Endothelial cell of umbilical vein (primary cell): ENCODE measurements around the gene PDE11A. TPM values are rescaled to one million over a fixed set of nuclear protein-coding genes. Genes with fewer than 3 reads are reported as not detected.

ENCODE experiments used
- BruUV-seq: library from RNA; stranded (reverse); fragments of 400-500 nt; replicated peaks from 2 replicates; lab custom pipeline; 2021; lab: Mats Ljungman, UMichigan
- CTCF ChIA-PET: fragments of 300-600, 350-600 bp; sonication (Branson Sonifier 250); formaldehyde crosslinking; loops from one replicate; lab custom pipeline; 2021; ENCODE audit warnings: antibody characterized with exemption, inconsistent platforms; lab: Charles Lee
- POLR2A ChIA-PET: fragments of 300-600, 350-600 bp; sonication (Branson Sonifier 250); formaldehyde crosslinking; loops from one replicate; lab custom pipeline; 2021; ENCODE audit warnings: antibody characterized with exemption, inconsistent platforms; lab: Charles Lee
- DNase-seq: peaks from one replicate; pipeline ENCODE4 v3.0.0-alpha.2; 2011; ENCODE audit warnings: low read depth, low spot score
- FAIRE-seq: peaks from 2 replicates; lab custom pipeline; 2011; peaks lifted over from hg19 to GRCh38; lab: Jason Lieb, UNC
- H2AFZ ChIP-seq: 2 replicates; pipeline ENCODE4 v1.6.0; 2012; ENCODE audit warnings: low read depth, low read length, control low read depth, inconsistent platforms
- H3K27ac ChIP-seq: 2 replicates; pipeline ENCODE4 v1.5.1; 2011; ENCODE audit warnings: low read depth, mild to moderate bottlenecking, control low read depth, low read length, moderate library complexity; ENCODE audit not compliant: insufficient read depth
- H3K27me3 ChIP-seq, 2 experiments: 2 replicates each; pipeline versions ENCODE4 v1.6.0 to v1.6.1; 2011; ENCODE audit warnings: low read length in 2 of 2, mixed read lengths in 1 of 2; ENCODE audit not compliant: control insufficient read depth in 2 of 2, insufficient read depth in 2 of 2
- H3K36me3 ChIP-seq, 2 experiments: 2 replicates in 1 of 2; 3 replicates in 1 of 2; pipeline ENCODE4 v1.5.1; 2011; ENCODE audit warnings: low read length in 2 of 2, mild to moderate bottlenecking in 1 of 2, moderate library complexity in 1 of 2; ENCODE audit not compliant: control insufficient read depth in 2 of 2, insufficient read depth in 2 of 2; ENCODE audit errors: extremely low read depth in 1 of 2
- H3K4me1 ChIP-seq: 3 replicates; pipeline ENCODE4 v1.5.1; 2011; ENCODE audit warnings: mild to moderate bottlenecking, low read length; ENCODE audit not compliant: control insufficient read depth, insufficient read depth; ENCODE audit errors: extremely low read depth
- H3K4me2 ChIP-seq: 2 replicates; pipeline ENCODE4 v1.6.1; 2011; ENCODE audit warnings: low read length, control low read depth, mixed read lengths; ENCODE audit not compliant: insufficient read depth
- H3K4me3 ChIP-seq, 3 experiments: fragments of 200-600 bp in 1 of 3; sonication (generic), shearing (Covaris generic) in 1 of 3; replicated peaks in 1 of 3; 2 replicates each; pipeline ENCODE4 v1.5.1; 2011 to 2016; ENCODE audit warnings: control low read depth in 3 of 3, low read length in 3 of 3, mild to moderate bottlenecking in 2 of 3, inconsistent platforms in 1 of 3, low read depth in 1 of 3, moderate library complexity in 1 of 3; ENCODE audit not compliant: insufficient read depth in 1 of 3
- H3K79me2 ChIP-seq: 2 replicates; pipeline ENCODE4 v1.6.0; 2012; ENCODE audit warnings: low read length, inconsistent platforms; ENCODE audit not compliant: control insufficient read depth, insufficient read depth
- H3K9ac ChIP-seq: replicated peaks from 2 replicates; pipeline ENCODE3; 2011; ENCODE audit warnings: low read length, control low read depth; ENCODE audit not compliant: insufficient read depth; ENCODE audit errors: extremely low read depth
- H3K9me1 ChIP-seq: replicated peaks from 3 replicates; pipeline ENCODE4 v1.6.0; 2011; ENCODE audit warnings: mild to moderate bottlenecking, low read length; ENCODE audit not compliant: control insufficient read depth, insufficient read depth; ENCODE audit errors: extremely low read depth
- H3K9me3 ChIP-seq: replicated peaks from 2 replicates; pipeline ENCODE4 v1.5.1; 2012; ENCODE audit warnings: low read length, inconsistent platforms; ENCODE audit not compliant: control insufficient read depth, insufficient read depth
- H4K20me1 ChIP-seq: replicated peaks from 2 replicates; pipeline ENCODE3; 2011; ENCODE audit warnings: mild to moderate bottlenecking, low read length; ENCODE audit not compliant: control insufficient read depth, insufficient read depth; ENCODE audit errors: extremely low read depth
- EZH2 ChIP-seq: IDR thresholded peaks from 2 replicates; pipeline ENCODE4 v1.6.1; 2012; ENCODE audit warnings: borderline replicate concordance, low read depth, mild to moderate bottlenecking, moderate library complexity, low read length, inconsistent platforms; ENCODE audit not compliant: severe bottlenecking
- FOS ChIP-seq: IDR thresholded peaks from 2 replicates; pipeline ENCODE4 v1.6.1; 2011; ENCODE audit warnings: mild to moderate bottlenecking, low read length, moderate library complexity, borderline replicate concordance; ENCODE audit not compliant: insufficient read depth
- GATA2 ChIP-seq: IDR thresholded peaks from 2 replicates; pipeline ENCODE4 v1.7.0; 2011; ENCODE audit warnings: low read depth, mild to moderate bottlenecking, moderate library complexity, mixed read lengths, low read length; ENCODE audit not compliant: insufficient read length, insufficient read depth
- JUN ChIP-seq: IDR thresholded peaks from 2 replicates; pipeline ENCODE4 v1.6.1; 2011; ENCODE audit warnings: borderline replicate concordance, low read depth; ENCODE audit not compliant: insufficient read length, insufficient read depth
- MYC ChIP-seq: IDR thresholded peaks from one replicate; pipeline ENCODE4 v1.6.1; 2011; ENCODE audit warnings: mild to moderate bottlenecking, low read depth, low read length
- POLR2A ChIP-seq: IDR thresholded peaks from 2 replicates; pipeline ENCODE4 v1.6.1; 2012; ENCODE audit warnings: low read depth, mild to moderate bottlenecking, control low read depth, low read length
- POLR2AphosphoS5 ChIP-seq: IDR thresholded peaks from 2 replicates; pipeline ENCODE4 v1.6.1; 2012; ENCODE audit warnings: low read depth, mild to moderate bottlenecking, control low read depth, low read length, moderate library complexity; ENCODE audit not compliant: insufficient read depth
- dilution Hi-C: fragments of 300-500 bp; cut with MboI; formaldehyde crosslinking; loops from one replicate; pipeline ENCODE4 v1.15.0; 2019; ENCODE audit warnings: low sequenced_read_pairs; ENCODE audit not compliant: extremely low pct_ligation_motif_present
- intact Hi-C: fragments of 100-400 bp; cut with micrococcal nuclease; formaldehyde crosslinking; loops from one replicate; pipeline ENCODE4 v1.10.0; 2022
- polyA plus RNA-seq, 4 experiments: library from polyadenylated mRNA; depleted of rRNA in 3 of 4; stranded (reverse) in 3 of 4; unstranded in 1 of 4; fragments of >200 nt; gene quantifications; 2 replicates each; pipeline versions ENCODE4 v1.2.1 to v1.2.3, GENCODE V29; 2011 to 2012; ENCODE audit warnings: missing spikeins in 1 of 4
- total RNA-seq: library from RNA; stranded (reverse); gene quantifications from 2 replicates; pipeline ENCODE4 v1.2.3, GENCODE V29; 2021
- TF ChIP-seq, protein P1 (sequence below), 2 donors: IDR thresholded peaks; 1 replicate in 1 of 2; 2 replicates in 1 of 2; pipeline ENCODE4 v1.5.1; 2011; ENCODE audit warnings: low read length in 2 of 2, mild to moderate bottlenecking in 2 of 2, moderate library complexity in 2 of 2, control low read depth in 1 of 2, inconsistent platforms in 1 of 2, low read depth in 1 of 2; ENCODE audit not compliant: insufficient read depth in 1 of 2; ENCODE audit errors: extremely low read depth in 1 of 2
- TF ChIP-seq, protein P2 (sequence below): IDR thresholded peaks from 2 replicates; pipeline ENCODE4 v1.6.1; 2011; ENCODE audit not compliant: insufficient read depth, insufficient read length

PDE11A gene
- total and polyA plus RNA-seq, 2 donors (not counting 3 experiments of a cell fraction or from before 2014, with no cell fraction given), result 0.07 to 0.51 TPM

DNA sequence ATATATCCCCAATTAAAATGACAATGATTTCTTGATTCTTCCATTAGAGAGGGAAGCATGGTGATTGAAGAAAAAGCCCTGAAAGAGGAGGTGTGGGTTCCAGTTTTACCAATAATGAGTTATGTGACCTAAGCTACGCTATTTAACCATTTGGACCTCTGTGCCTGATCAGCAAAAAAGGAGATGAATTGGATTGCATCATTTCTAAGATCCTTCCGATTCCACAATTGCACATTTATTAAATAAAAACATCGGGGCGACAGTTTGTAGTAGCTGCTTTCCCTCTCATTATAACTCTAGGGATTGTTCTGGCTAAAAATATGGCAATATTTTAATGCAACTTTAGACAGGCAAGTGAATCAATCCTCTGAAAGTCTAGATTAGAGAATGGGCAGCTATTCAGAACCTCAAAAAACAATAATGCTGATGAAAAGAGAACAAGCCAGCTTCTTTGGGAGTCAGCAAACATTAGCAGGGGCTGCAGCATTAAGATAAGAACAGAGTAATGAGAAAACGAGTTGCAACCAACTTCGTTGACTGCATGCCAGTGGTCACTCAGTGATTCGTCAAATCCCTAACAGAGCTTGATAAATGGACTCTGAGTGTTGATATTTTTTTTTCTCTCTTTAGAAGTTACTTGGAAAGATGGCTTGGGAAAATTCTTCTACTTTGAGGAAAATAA is 378.8 kb downstream of the PDE11A start:
- ChIA-PET CTCF (interaction anchor here (1.0 kb wide), 1 partner anchor 13 kb away, joined by 3 read pairs; no protein-coding TSS in a partner anchor), POLR2A (no interaction called here)
- no TSS peak for BruUV-seq
- Histone ChIP-seq H4K20me1 (no peaks in the 10 kb centered on the region), H2AFZ (no peak overlapping the region), H3K4me1 (no peaks in the 10 kb centered on the region), H3K79me2 (no peaks in the 10 kb centered on the region), H3K9ac (no peak overlapping the region), H3K36me3 (no peaks in the 10 kb centered on the region), H3K9me3 (no peaks in the 10 kb centered on the region), H3K9me1 (no peaks in the 10 kb centered on the region), H3K4me3 (no peak overlapping the region), H3K27ac (no peak overlapping the region), H3K27me3 (peaks cover 10 to 11% of the 10 kb centered on the region in 2 experiments), H3K4me2 (no peak overlapping the region)
- intact Hi-C loops (no loop called here), dilution Hi-C loops (no loop called here)
- FAIRE-seq (no peak), DNase-seq (peak; percentile 11)
- TF ChIP-seq EZH2, result no peak
- no peak for TF ChIP-seq POLR2AphosphoS5
- no peak for TF ChIP-seq MYC
- no peak for TF ChIP-seq FOS
- no peak for TF ChIP-seq GATA2
- no peak for TF ChIP-seq JUN
- TF ChIP-seq, protein P1, sequence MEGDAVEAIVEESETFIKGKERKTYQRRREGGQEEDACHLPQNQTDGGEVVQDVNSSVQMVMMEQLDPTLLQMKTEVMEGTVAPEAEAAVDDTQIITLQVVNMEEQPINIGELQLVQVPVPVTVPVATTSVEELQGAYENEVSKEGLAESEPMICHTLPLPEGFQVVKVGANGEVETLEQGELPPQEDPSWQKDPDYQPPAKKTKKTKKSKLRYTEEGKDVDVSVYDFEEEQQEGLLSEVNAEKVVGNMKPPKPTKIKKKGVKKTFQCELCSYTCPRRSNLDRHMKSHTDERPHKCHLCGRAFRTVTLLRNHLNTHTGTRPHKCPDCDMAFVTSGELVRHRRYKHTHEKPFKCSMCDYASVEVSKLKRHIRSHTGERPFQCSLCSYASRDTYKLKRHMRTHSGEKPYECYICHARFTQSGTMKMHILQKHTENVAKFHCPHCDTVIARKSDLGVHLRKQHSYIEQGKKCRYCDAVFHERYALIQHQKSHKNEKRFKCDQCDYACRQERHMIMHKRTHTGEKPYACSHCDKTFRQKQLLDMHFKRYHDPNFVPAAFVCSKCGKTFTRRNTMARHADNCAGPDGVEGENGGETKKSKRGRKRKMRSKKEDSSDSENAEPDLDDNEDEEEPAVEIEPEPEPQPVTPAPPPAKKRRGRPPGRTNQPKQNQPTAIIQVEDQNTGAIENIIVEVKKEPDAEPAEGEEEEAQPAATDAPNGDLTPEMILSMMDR (IDR thresholded peaks at IDR 0.05; ENCODE audit: extremely low read depth in 1 of 2, insufficient read depth in 1 of 2, low read depth in 1 of 2, low read length in 2 of 2), result no peak
- TF ChIP-seq POLR2A, result no peak
- TF ChIP-seq, protein P2, sequence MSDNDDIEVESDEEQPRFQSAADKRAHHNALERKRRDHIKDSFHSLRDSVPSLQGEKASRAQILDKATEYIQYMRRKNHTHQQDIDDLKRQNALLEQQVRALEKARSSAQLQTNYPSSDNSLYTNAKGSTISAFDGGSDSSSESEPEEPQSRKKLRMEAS, result no peak
